HL-60/S4 (cell line): ENCODE measurements around the gene IFITM2.

Experiments used
- in situ Hi-C: fragments of 300-500 bp; cut with MboI; formaldehyde crosslinking; loops from 2 replicates; pipeline ENCODE4 v1.14.3; 2022; ENCODE audit warnings: low sequenced_read_pairs

IFITM2 gene

DNA sequence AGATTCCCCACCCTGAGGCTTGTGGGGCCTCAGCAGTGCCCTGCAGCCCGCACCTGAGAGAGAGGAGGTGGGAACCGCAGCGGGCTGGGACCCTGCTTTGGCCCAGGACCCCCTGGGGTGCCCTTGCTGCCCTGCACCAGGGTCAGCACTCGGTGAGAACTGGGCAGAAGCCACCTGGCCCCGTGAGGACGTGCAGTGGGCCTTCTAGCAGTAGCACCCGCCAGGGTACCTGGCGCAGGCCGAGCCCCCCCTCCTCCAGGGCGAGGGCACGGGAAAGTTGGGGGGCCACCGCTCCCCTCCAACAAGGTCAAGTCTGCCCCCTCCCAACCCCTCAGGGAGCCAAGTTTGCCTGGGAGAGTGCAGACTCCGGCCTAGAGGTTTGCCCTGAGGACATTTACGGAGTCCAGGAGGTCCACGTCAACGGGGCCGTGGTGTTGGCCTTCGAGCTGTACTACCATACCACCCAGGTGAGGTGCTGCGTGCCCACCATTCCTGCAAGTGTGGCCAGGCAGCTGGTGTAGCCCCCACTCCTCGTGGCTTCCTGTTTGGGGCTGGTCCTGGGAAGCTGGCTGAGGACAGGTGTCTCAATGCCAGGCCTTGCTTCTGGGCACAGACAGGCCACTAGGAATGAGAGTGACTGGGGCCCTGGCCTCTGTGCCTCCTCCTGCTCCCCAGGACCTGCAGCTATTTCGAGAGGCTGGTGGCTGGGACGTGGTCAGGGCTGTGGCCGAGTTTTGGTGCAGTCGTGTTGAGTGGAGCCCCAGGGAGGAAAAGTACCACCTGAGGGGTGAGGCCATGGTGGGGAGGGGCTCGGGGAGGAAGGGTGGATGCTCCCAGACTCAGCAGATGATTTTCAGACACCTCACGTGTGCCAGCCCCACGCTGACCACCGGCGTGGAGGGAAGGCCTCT lies 15.2 kb upstream of the IFITM2 start:
- in situ Hi-C loops: no loop called here

DNA sequence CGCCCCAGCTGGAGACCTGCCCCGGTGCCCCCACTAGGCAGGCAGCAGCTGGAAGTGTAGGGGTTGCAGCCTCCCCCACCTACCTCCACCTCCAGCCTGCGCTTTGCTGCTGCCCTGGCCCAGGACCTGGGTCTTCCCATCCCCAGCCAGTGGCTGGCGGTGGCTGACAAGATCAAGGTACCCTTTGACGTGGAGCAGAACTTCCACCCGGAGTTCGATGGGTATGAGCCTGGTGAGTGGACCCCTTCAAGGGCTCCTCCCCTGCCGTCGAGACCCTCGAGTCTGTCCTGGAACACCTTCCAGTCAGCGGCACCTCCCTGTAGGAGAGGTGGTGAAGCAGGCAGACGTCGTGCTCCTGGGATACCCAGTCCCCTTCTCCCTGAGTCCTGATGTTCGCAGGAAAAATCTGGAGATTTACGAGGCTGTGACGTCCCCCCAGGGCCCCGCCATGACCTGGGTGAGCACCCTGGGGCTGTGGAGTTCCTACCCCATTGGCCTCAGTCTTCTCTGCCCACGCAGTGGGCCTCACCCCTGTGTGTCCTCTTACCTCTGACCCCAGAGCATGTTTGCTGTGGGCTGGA lies 14.3 kb upstream of the IFITM2 start:
- in situ Hi-C loops: no loop called here

DNA sequence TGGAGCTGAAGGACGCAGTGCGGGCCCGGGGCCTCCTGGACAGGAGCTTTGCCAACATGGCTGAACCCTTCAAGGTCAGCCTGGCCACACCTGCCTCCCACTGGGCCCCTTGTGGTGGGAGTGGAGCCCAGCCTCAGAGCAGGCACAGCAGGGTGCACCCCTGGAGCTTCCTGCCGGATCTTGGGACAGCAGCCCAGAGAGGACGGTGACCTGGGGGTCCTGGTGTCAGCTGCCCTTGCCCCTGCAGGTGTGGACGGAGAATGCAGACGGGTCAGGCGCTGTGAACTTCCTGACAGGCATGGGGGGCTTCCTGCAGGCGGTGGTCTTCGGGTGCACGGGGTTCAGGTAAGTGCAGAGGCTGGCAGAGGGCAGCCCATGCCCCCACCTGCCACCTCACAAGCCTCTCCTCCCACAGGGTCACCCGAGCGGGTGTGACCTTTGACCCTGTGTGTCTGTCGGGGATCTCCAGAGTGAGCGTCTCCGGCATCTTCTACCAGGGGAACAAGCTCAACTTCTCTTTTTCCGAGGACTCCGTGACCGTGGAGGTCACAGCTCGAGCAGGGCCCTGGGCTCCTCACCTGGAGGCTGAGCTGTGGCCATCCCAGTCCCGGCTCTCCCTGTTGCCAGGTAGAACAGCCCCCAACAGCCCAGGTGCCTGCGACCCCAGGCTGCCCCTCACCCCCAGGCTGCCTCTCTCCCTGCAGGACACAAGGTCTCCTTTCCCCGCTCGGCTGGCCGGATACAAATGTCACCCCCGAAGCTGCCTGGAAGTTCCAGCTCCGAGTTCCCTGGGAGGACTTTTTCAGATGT lies 13.6 kb upstream of the IFITM2 start:
- in situ Hi-C loops: no loop called here

DNA sequence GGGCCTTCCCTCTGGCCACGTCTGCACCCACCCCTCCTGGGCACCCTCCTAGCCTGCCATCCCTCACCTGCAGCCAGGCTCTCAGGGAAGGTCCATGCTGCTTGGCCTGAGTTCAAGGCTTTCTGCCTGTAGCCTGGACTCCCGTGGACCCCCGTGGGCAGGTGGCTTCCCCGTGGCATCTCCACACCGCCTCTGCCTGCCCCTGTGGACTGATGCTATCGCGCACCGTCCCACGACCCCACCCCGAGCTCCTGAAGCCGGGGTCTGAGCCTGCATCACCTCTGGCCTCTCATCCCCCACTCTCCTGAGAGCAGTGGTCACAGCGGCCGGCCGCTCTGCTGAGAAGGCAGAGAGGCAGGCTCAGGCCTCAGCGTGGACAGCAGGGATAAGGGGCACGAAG lies 12.8 kb upstream of the IFITM2 start:
- in situ Hi-C loops: no loop called here

DNA sequence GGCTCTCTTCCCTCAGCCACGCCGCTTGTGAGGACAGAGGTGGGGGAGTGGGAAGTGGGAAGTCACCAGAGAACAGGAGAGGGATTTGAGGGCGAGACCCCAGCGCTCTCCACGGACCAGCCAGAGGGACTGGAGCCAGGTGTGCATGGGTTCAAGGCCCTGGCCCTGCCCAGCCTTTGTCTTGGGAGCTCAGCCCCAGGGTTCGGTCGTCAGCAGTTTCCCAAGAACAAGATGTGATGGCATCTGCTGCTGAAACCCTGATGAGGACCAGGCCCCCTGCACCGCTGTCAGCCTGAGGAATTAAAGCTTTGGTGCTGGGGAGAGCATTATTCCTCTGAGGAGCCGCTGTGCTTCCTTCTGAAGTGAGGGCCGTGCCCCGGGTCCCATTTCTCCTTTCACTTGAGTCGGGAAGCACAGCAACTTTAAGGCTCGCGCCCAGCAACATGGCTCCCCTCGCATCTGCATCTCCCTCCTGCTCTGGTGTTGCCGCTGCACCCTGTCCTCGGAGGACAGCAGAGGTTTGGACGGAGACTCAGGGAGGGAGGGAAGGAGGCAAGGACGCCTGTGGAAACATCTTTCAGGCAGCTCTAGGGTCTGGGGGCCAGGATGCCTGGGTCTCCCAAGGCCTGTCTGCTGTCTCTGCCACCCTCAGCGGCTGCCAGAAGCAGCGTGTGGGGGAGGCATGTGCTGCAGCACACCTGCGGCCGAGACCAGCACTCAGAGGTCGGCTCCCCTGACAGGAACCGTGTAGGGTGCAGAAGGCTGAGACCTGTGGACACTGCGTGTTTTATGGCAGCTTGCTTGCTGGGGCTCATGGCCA lies 12.1 kb upstream of the IFITM2 start:
- in situ Hi-C loops: no loop called here

DNA sequence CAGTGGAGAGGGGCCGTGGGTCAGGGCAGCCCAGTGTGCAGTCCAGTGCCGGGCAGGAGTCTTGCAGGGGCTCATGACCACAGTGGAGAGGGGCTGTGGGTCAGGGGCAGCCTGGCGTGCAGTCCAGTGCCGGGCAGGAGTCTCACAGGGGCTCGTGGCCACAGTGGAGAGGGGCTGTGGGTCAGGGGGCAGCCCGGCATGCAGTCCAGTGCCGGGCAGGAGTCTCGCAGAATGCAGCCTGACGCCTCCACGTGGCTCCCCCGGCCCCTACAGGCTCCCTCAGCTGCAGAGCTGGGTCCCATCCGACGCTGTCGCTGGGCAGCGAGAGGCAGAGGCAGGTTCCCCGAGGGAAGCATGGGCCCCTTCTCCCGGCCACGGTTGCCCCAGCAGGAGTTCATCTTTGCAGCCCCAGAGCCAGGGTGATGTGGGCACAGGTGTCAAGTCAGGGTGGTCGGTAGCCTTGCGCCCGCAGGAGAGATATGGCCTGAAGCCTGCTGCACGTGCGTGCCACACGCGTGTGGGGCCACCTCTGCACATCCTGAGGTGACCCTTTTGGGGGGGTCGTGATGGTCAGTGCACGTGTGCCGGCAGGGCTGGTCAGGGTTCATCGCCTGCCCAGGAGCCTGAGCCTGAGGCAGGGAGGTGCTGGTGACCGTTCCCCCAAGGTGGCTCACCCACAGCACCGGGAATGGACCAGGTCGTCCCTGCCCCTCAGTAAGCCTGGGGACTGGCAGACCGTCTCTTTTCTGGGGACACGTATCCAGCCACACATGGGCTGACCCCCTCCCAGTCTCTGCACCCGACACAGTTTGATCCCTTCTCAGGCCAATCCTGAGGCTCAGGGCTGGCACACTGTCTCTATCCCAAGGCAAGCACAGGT lies 11.2 kb upstream of the IFITM2 start:
- in situ Hi-C loops: no loop called here

DNA sequence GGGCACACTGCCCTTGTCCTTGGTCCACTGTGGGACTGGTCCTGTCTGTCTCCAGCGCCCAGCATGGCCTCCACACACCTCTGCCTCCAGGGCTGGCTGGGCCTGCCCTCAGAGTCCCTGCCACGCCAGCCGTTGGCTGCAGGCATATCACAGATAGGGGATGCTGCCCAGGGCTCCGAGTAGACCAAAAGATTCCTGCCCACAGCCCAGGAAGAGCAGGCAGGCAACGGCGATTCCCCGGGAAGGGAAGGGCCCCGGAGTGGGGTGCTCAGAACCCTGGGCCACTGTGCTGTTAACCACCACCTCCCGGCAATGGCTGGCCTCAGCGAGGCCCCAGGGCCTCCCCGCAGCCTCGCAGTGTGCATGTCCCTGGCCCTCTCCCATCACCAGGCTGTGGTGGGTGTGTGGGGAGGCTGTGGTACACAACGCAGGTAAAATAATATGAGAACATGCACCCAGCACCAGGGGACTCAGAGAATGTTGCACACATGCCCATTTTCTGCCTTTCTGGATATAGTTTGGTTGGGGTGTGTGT lies 10.5 kb upstream of the IFITM2 start:
- in situ Hi-C loops: no loop called here

DNA sequence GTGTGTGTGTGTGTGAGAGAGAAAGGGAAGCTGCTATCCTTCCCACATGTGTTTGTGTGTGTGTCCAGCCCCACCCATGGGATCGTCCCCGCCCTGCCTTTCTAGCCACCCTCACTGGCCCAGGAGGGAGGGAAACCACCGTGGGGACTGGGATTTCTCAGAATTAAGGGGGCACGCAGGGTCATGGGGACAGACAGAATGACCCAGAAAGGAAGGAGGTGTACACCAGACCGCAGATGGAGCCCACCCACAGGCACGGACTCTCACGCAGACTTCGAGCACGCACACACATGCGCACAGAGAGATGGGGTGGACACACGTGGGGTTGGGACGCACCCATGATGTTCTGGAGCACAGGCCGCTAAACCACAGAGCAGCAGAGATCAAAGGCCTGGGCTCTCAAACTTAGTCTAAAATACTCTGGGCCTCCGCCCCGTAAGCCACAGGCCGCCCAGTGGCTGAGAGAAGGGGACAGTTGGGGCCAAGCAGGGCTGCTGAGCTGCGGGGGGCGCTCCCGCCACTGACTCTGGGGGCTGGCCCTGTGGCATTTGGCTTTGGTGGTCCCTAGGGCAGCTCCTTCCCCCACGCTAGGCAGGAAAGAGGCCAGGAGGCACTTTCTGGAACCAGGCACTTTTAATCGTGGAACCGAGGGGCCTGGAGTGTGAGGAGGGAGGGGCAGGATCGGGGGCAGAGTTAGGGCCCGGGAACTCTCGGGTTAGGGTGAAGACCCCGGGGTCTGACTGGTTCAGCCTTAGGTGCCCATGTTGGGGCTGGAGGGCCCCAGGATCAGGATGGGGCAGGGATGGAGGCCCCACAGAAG lies 9.8 kb upstream of the IFITM2 start:
- in situ Hi-C loops: no loop called here

DNA sequence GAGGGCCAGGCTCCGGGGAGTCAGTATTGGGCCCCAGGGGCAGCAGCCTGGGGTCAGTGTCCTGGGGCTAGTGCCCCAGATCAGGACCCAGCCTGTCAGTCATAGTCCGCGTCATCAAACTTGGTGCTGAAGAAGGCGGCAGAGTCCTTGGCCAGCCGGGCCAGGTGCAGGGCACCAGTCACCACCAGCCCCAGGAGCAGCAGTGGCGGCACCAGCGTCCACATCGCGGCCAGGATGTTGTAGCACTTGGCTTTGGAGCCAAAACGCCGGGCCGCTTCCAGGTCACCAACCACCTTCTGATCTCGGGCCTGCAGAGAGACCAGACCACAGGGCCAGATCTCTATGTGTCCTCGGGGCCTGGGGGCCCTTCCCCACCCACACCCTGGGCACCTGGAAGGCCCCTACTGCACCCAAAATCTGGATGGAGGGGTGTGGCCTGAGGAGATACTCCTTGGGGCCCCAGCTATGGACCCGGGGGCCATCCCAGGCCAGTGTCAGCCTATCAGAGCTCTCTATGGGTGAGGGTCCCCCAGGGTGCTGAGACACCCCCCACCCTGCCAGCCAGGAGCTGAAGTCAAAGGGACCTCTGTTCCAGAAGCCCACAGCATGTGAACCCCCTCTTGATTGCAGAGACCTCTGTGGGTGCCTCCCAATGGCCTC lies 9.1 kb upstream of the IFITM2 start:
- in situ Hi-C loops: no loop called here

DNA sequence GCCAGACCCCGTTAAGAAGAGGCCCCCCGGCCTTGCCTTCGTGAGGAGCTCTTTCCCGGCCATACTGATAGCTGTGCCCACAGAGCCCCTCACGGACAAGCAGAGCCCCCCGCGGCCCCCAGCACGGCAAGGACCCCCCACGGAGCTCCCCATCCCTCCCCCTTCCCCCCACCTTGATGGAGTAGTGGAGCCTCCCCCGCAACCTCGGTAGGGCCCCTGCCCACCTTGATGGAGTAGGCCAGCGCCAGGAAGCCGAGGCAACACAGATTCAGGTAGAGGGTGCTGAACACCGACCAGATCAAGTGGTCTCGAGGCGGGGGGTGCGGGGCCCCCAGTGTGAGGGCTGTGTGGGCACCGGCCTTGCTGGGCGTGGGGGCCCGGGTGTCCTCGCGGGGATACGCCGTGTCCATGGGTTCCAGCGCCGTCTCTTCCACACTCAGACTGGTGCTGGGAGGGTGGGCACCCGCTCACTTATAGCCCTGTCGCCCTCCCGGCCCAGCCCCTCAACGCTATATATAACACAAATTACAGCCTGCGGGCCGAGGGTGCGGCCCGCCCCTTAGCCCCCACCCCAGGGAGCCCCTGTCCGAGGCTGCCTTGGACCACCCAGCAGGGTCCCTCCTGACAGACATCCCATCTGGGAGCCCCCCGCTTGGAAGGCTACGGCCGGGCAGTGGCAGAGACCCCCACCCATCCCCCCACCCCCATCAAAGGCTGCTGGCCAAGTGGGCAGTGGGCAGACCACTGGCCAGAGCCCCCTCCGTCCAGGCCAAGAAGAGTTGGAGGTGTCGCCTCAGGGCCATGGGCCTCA lies 8.3 kb upstream of the IFITM2 start, which contains the start of gene IFITM5:
IFITM5 (minus strand) TSS at position 446 of the 811 bp plus-strand sequence; CDS start at position 410, 36 bp downstream.
- in situ Hi-C loops: no loop called here

DNA sequence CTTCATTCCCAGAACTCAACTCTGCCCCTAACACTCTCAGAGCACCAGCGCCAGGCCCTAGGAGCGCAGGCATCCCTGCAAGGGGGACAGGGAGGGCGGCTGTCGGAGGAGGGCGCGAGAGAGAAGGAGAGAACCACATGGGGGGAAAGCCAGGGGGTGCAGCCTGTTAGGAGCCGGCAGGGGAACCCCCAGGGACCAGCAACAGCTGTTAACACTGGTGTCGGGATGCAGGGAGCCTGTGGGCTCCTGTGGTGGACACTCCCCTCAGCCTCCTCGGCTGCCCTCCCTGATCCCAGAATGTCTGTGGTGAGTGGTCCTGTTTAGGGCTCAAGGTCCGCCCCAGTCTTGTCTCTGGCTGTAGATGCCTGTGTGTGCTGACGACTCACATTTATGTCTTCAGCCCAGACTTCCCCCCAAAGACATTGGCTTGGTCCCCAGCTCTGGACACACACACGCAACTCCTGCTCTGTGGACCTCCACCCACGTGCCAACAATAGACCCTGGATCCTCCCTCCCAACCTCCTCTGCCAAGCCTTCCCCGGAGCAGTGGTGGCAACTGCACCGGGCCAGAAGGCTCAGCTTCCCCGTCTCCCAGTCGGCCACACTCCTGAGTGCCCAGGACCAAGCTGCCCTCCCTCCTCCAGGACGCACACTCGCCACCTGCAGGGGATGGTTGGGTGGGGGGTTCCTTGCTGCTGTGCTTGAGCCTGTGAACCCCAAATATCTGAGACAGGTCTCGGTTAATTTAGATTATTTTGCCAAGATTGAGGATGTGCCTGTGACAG lies 7.5 kb upstream of the IFITM2 start:
- in situ Hi-C loops: no loop called here

DNA sequence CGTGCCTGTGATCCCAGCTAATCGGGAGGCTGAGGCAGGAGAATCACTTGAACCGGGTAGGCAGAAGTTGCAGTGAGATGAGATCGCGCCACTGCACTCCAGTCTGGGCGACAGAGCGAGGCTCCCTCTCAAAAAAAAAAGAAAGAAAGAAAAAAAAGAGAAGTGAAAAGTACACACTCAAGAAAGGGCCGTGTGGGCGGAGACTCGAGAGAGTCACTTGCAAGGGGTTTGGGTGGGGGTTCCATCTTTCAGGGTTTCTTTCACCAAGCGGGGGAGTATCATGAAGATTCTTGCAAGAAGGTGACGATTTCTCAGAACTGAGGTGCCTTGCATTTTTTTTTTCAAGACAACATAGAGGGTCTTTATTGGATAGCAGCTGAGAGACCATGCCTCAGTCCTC lies 4.3 kb upstream of the IFITM2 start:
- in situ Hi-C loops: no loop called here

DNA sequence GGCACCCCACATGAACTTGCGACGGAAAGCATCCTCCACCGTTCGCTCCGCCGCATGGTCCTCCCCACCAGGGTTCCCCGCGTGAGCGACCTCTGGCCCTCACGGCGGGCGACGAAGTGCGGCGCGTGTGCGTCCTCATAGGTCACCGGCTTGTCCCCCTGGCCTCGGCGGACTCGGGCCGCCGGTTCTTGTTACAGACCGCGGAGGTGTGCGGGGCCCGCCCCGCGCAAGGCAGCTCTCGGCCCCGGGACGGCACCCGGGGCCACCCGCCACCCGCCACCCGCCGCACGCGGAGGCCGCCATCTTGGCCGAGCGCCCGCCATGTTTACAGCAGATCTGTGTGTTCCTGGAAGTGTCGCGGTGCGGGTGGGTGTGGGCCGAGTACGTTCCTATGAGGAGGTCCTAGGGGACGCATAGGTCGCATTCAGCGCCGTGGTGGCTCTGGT lies 3.5 kb upstream of the IFITM2 start:
- in situ Hi-C loops: no loop called here

DNA sequence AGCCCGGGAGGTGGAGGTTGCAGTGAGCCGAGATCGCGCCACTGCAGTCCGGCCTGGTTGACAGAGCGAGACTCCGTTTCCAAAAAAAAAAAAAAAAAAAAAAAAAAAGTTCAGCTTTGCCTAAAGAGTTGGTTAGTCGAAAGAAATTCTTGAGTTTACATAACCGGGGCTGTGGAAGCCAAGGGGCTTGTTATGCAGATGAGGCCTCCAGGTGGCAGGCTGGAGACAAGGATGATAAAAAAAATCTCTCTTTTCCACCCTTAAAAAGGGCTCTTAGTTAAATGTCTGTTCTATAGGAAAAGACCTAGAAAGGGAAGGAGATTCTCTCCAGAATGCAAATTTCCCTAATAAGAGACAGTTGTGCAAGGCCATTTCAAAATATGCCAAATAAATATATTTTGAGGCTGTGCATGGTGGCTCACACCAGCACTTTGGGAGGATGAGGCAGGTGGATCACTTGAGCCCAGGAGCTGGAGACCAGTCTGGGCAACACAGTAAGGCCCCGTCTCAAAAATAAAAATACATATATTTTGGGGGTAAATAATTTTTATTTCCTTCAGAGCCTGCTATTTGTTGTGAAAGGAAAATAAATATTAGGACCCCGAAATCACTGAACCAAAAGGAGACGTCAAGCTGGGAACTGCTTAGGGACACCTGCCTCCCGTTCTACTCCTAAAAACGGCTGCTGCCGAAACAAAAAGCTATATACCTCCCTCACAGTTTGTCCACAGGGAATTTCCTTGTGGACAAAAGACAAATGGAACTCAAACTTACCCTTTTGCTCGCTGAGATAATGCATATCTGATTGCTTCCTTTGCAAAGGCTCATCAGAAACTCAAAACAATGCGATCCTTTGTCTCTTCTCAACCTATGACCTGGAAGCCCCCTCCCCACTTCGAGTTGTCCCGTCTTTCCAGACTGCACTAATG lies 2.4 kb upstream of the IFITM2 start:
- in situ Hi-C loops: no loop called here

DNA sequence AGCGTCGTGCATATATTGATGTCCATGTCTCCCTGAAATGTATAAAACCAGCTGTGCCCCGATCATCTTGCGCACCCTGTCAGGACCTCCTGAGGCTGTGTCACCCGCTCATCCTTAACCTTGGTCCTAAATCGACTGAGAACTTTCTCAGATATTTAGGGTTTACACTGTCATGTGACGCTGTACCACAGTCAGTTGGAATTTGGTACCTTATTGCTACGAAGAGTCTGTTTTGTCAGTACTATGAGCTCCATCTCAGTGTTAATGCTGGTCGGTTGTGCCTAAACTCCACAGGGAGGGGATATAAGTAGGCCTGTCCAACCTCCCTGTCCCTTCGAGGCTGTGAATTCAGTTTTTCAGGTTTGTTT lies 1.8 kb upstream of the IFITM2 start:
- in situ Hi-C loops: no loop called here
